ENCODE results near the gene FIGNL2. TPM values are rescaled to one million over a fixed set of nuclear protein-coding genes. Genes with fewer than 3 reads are reported as not detected.

FIGNL2 gene
- total RNA-seq, 1 donor from 2014 or later = 6.7 TPM

GRCh38 chr12:51865757-51866270 is 17.3 kb upstream of the FIGNL2 start:
- Mint-ChIP-seq H3K27ac (ENCODE audit: unreplicated experiment) (no peak overlapping the region), H3K4me1 (ENCODE audit: low read depth, unreplicated experiment) (peaks cover 23% of the 10 kb centered on the region), H3K9me3 (ENCODE audit: unreplicated experiment) (no peaks in the 10 kb centered on the region), H3K27me3 (ENCODE audit: low read depth, unreplicated experiment) (peaks cover 55% of the 10 kb centered on the region), H3K4me3 (ENCODE audit: unreplicated experiment) (no peak overlapping the region), H3K36me3 (ENCODE audit: low read depth, unreplicated experiment) (no peaks in the 10 kb centered on the region)
- H3K27ac ChIP-seq (ENCODE audit: low read depth, low read length) = no peak overlapping the region
- DNase-seq (ENCODE audit: low read depth) (no peak), FAIRE-seq (no peak)
- no peaks in the 10 kb centered on the region for H3K9me3 ChIP-seq (ENCODE audit: insufficient read depth, low read depth, low read length)
- H3K9ac ChIP-seq (ENCODE audit: low read length) = no peak overlapping the region
- no peak for TF ChIP-seq EZH2 (IDR thresholded peaks at IDR 0.05; ENCODE audit: insufficient read depth, low read length)
- TF ChIP-seq CTCF (IDR thresholded peaks at IDR 0.05; ENCODE audit: insufficient read depth, low read depth, low read length) = no peak
- no peak overlapping the region for H3K4me3 ChIP-seq (ENCODE audit: insufficient read depth, low read depth, low read length)
- H3K36me3 ChIP-seq (ENCODE audit: insufficient read depth, low read length) = no peaks in the 10 kb centered on the region
- no peak overlapping the region for H3K4me2 ChIP-seq (ENCODE audit: low read length)
- no peak overlapping the region for H2AFZ ChIP-seq (ENCODE audit: low read depth, low read length)
- peaks cover 7% of the 10 kb centered on the region for H3K27me3 ChIP-seq (ENCODE audit: insufficient read depth, low read length)
- no peaks in the 10 kb centered on the region for H4K20me1 ChIP-seq (ENCODE audit: insufficient read depth, low read length)
- H3K4me1 ChIP-seq (ENCODE audit: insufficient read depth, low read length) = peaks cover 26% of the 10 kb centered on the region
- no peaks in the 10 kb centered on the region for H3K79me2 ChIP-seq (ENCODE audit: insufficient read depth, low read length)

- Histone ChIP-seq H3K9me3 (ENCODE audit: insufficient read depth, low read depth, low read length) (no peaks in the 10 kb centered on the region), H3K79me2 (ENCODE audit: insufficient read depth, low read length) (no peaks in the 10 kb centered on the region), H3K36me3 (ENCODE audit: insufficient read depth, low read length) (no peaks in the 10 kb centered on the region), H4K20me1 (ENCODE audit: insufficient read depth, low read length) (no peaks in the 10 kb centered on the region), H3K27ac (ENCODE audit: low read depth, low read length) (no peak overlapping the region), H3K27me3 (ENCODE audit: insufficient read depth, low read length) (peaks cover 5% of the 10 kb centered on the region), H2AFZ (ENCODE audit: low read depth, low read length) (peak overlapping the region; percentile 64), H3K4me2 (ENCODE audit: low read length) (peak overlapping the region; percentile 84), H3K4me1 (ENCODE audit: insufficient read depth, low read length) (peaks cover 26% of the 10 kb centered on the region), H3K9ac (ENCODE audit: low read length) (peak overlapping the region; percentile 6), H3K4me3 (ENCODE audit: insufficient read depth, low read depth, low read length) (no peak overlapping the region)
- no peaks in the 10 kb centered on the region for H3K36me3 Mint-ChIP-seq (ENCODE audit: low read depth, unreplicated experiment)
- no peak for TF ChIP-seq CTCF (IDR thresholded peaks at IDR 0.05; ENCODE audit: insufficient read depth, low read depth, low read length)
- no peak for TF ChIP-seq EZH2 (IDR thresholded peaks at IDR 0.05; ENCODE audit: insufficient read depth, low read length)
- peaks cover 18% of the 10 kb centered on the region for H3K4me1 Mint-ChIP-seq (ENCODE audit: low read depth, unreplicated experiment)
- no peak overlapping the region for H3K27ac Mint-ChIP-seq (ENCODE audit: unreplicated experiment)
- no peak for DNase-seq (ENCODE audit: low read depth)
- H3K9me3 Mint-ChIP-seq (ENCODE audit: unreplicated experiment) = no peaks in the 10 kb centered on the region
- H3K4me3 Mint-ChIP-seq (ENCODE audit: unreplicated experiment) = peak overlapping the region; percentile 76
- FAIRE-seq = no peak
- peaks cover 48% of the 10 kb centered on the region for H3K27me3 Mint-ChIP-seq (ENCODE audit: low read depth, unreplicated experiment)
Observed at GRCh38 chr12:51864833-51865670, 16.5 kb upstream of the FIGNL2 start.
